K562 (cell line): ENCODE measurements around the gene MSGN1. TPM values are rescaled to one million over a fixed set of nuclear protein-coding genes. Genes with fewer than 3 reads are reported as not detected.

Source experiments
- ATAC-seq: fragments of 200-7000 bp; cut with Tn5 transposase; 3 replicates; pipeline ENCODE4 v1.9.1; 2020; ENCODE audit warnings: moderate library complexity
- BruUV-seq: library from RNA; stranded (reverse); fragments of 400-500 nt; replicated peaks from 2 replicates; lab custom pipeline; 2021; lab: Mats Ljungman, UMichigan
- CTCF ChIA-PET: fragments of 300-600 bp; formaldehyde crosslinking; extraction: SDS; loops from one replicate; lab custom pipeline; 2021; ENCODE audit warnings: low intra/inter-chr PET ratio; lab: Yijun Ruan, JAX
- POLR2A ChIA-PET: fragments of 300-600, 350-650 bp; sonication (Branson Sonifier 250); formaldehyde crosslinking; extraction: SDS; loops from one replicate; lab custom pipeline; 2021; ENCODE audit warnings: antibody characterized with exemption, inconsistent platforms; lab: Yijun Ruan, JAX
- DNase-seq, 4 experiments: peaks; one replicate each; pipeline versions ENCODE4 v3.0.0 to v3.0.0-alpha.2; 2011 to 2018; ENCODE audit warnings: low spot score in 3 of 4, mixed read lengths in 3 of 4; ENCODE audit errors: extremely low read depth in 1 of 4
- FAIRE-seq: peaks from 2 replicates; lab custom pipeline; 2011; peaks lifted over from hg19 to GRCh38; lab: Jason Lieb, UNC
- H2AFZ ChIP-seq: 2 replicates; pipeline ENCODE4 v1.6.0; 2011; ENCODE audit warnings: low read depth, low read length, control low read depth, inconsistent platforms
- H3K27ac ChIP-seq: fragments of 200-600 bp; 3 replicates; pipeline ENCODE4 v1.8.0; 2011; ENCODE audit warnings: low read depth, mild to moderate bottlenecking, control low read depth, inconsistent platforms, low read length, moderate library complexity, mixed read lengths; ENCODE audit errors: extremely low read depth
- H3K27me3 ChIP-seq, 2 experiments: fragments of 300-600 bp in 1 of 2; 2 replicates in 1 of 2; 3 replicates in 1 of 2; pipeline versions ENCODE4 v1.6.0 to v1.8.0; 2011; ENCODE audit warnings: inconsistent platforms in 2 of 2, low read length in 2 of 2, mild to moderate bottlenecking in 1 of 2, mixed read lengths in 1 of 2, moderate library complexity in 1 of 2; ENCODE audit not compliant: control insufficient read depth in 2 of 2, insufficient read depth in 2 of 2
- H3K36me3 ChIP-seq: fragments of 300-600 bp; 3 replicates; pipeline ENCODE4 v1.8.0; 2011; ENCODE audit warnings: mild to moderate bottlenecking, low read length, inconsistent platforms; ENCODE audit not compliant: control insufficient read depth, insufficient read depth
- H3K4me1 ChIP-seq, 2 experiments: fragments of 200-600 bp in 1 of 2; replicated peaks in 1 of 2; 2 replicates in 1 of 2; 3 replicates in 1 of 2; pipeline versions ENCODE4 v1.5.1 to v1.8.0; 2011; ENCODE audit warnings: inconsistent platforms in 2 of 2, low read length in 2 of 2, mild to moderate bottlenecking in 1 of 2, mixed read lengths in 1 of 2, moderate library complexity in 1 of 2; ENCODE audit not compliant: control insufficient read depth in 2 of 2, insufficient read depth in 2 of 2
- H3K4me2 ChIP-seq: 2 replicates; pipeline ENCODE4 v1.6.1; 2011; ENCODE audit warnings: low read length, control low read depth, inconsistent platforms, mixed read lengths; ENCODE audit not compliant: insufficient read depth
- H3K4me3 ChIP-seq: fragments of 200-600 bp; sonication (generic), shearing (Covaris generic); 2 replicates; pipeline ENCODE4 v1.5.1; 2016; ENCODE audit warnings: control low read depth, inconsistent platforms
- H3K79me2 ChIP-seq: fragments of 200-600 bp; 3 replicates; pipeline ENCODE4 v1.8.0; 2011; ENCODE audit warnings: low read length, inconsistent platforms; ENCODE audit not compliant: control insufficient read depth, insufficient read depth
- H3K9ac ChIP-seq, 2 experiments: 2 replicates each; pipeline versions ENCODE4 v1.6.0 to v1.6.1; 2011; ENCODE audit warnings: low read depth in 2 of 2, low read length in 2 of 2, control low read depth in 1 of 2, inconsistent platforms in 1 of 2, mild to moderate bottlenecking in 1 of 2, mixed read lengths in 1 of 2; ENCODE audit not compliant: insufficient read depth in 1 of 2
- H3K9me1 ChIP-seq: one replicate; pipeline ENCODE4 v1.6.0; 2011; ENCODE audit warnings: inconsistent platforms, mild to moderate bottlenecking, low read length, moderate library complexity; ENCODE audit not compliant: control insufficient read depth, insufficient read depth
- H3K9me3 ChIP-seq: replicated peaks from 2 replicates; pipeline ENCODE4 v1.5.1; 2011; ENCODE audit warnings: low read depth, low read length, inconsistent platforms; ENCODE audit not compliant: control insufficient read depth, insufficient read depth
- H4K20me1 ChIP-seq: replicated peaks from 2 replicates; pipeline ENCODE4 v1.6.1; 2011; ENCODE audit warnings: low read length, inconsistent platforms, mixed read lengths; ENCODE audit not compliant: control insufficient read depth, insufficient read depth
- ETS2 ChIP-seq: IDR thresholded peaks from 2 replicates; pipeline ENCODE4 v1.6.1; 2016; ENCODE audit warnings: borderline replicate concordance, missing genetic modification characterization, mild to moderate bottlenecking, moderate library complexity, missing compliant biosample characterization; ENCODE audit not compliant: poor library complexity, severe bottlenecking
- HIVEP1 ChIP-seq: fragments of 250-450 bp; sonication (Bioruptor Pico); IDR thresholded peaks from 2 replicates; pipeline ENCODE4 v1.4.0; 2020; ENCODE audit warnings: mild to moderate bottlenecking
- HLTF ChIP-seq: fragments of 450-650 bp; IDR thresholded peaks from 2 replicates; pipeline ENCODE4 v1.6.1; 2016
- SRF ChIP-seq, 2 experiments: fragments of 250-450, 450-650 bp in 1 of 2; sonication (Bioruptor Pico) in 1 of 2; sonication (generic) in 1 of 2; formaldehyde crosslinking; IDR thresholded peaks; 2 replicates each; pipeline versions ENCODE4 v1.5.0 to v1.5.1; 2020 to 2022; ENCODE audit warnings: mild to moderate bottlenecking in 1 of 2, missing genetic modification reagents in 1 of 2
- SRSF9 ChIP-seq: fragments of 200-400 bp; formaldehyde crosslinking; IDR thresholded peaks from 2 replicates; pipeline ENCODE4 v1.6.1; 2017; ENCODE audit warnings: low read depth, low read length, borderline replicate concordance
- STAT5B ChIP-seq: fragments of 250-450 bp; sonication (Bioruptor Pico); IDR thresholded peaks from 2 replicates; pipeline ENCODE4 v1.8.0; 2021; ENCODE audit warnings: mild to moderate bottlenecking, inconsistent platforms
- ZC3H11A ChIP-seq: IDR thresholded peaks from 2 replicates; pipeline ENCODE4 v1.6.1; 2012; ENCODE audit warnings: low read depth, low read length, improper control_type of control experiment
- ZNF431 ChIP-seq: sonication (generic); formaldehyde crosslinking; IDR thresholded peaks from 2 replicates; pipeline ENCODE4 v1.8.0; 2022; ENCODE audit warnings: mild to moderate bottlenecking, missing genetic modification reagents
- WGBS: fragments of 100-300 bp; shearing (Covaris generic); methylation state at CpG from one replicate; pipeline ENCODE4 v1.1.6; 2016; ENCODE audit warnings: low coverage, mixed read lengths; ENCODE audit not compliant: insufficient coverage; ENCODE audit errors: missing lambda C conversion rate; 5-methylcytosine and 5-hydroxymethylcytosine counted together
- in situ Hi-C: fragments of 300-500 bp; cut with MboI; formaldehyde crosslinking; loops from 4 replicates; pipeline ENCODE4 v1.15.0; 2018; ENCODE audit warnings: inconsistent platforms, mixed read lengths
- intact Hi-C: fragments of 100-400 bp; cut with micrococcal nuclease; formaldehyde crosslinking; loops from 2 replicates; pipeline ENCODE4 v1.14.2; 2022
- polyA plus RNA-seq, 8 experiments: library from polyadenylated mRNA; depleted of rRNA in 4 of 8; stranded (reverse) in 5 of 8; unstranded in 3 of 8; fragments of >200 nt; fragmentation: Nextera tagmentation in 2 of 8; fragmentation: Illumina TruSeq in 1 of 8; extraction: Ambion mirVana in 2 of 8; extraction: Trizol in 1 of 8; gene quantifications; 2 replicates each; pipeline versions ENCODE4 v1.2.1 to v1.2.3, GENCODE V29; 2011 to 2014; ENCODE audit warnings: inconsistent platforms in 1 of 8, missing spikeins in 1 of 8
- total RNA-seq, 7 experiments: library from RNA; depleted of rRNA in 6 of 7; stranded (reverse); fragments of >200 nt in 6 of 7; fragmentation: Illumina TruSeq in 2 of 7; extraction: Trizol in 2 of 7; gene quantifications; 2 replicates each; pipeline versions ENCODE4 v1.2.1 to v1.2.3, GENCODE V29; 2011 to 2021; ENCODE audit warnings: low replicate concordance in 1 of 7
- TF ChIP-seq, protein P1 (sequence below): fragments of 450-650 bp; IDR thresholded peaks from 2 replicates; pipeline ENCODE4 v1.6.1; 2017; ENCODE audit warnings: antibody characterized with exemption
- TF ChIP-seq, protein P2 (sequence below): fragments of 450-650 bp; formaldehyde crosslinking; conservative IDR thresholded peaks from 2 replicates; pipeline ENCODE4 v1.4.0; 2022; ENCODE audit warnings: mild to moderate bottlenecking, missing genetic modification characterization

MSGN1 gene
- total and polyA plus RNA-seq, 9 of the 15 experiments (the other 6 are each of a cell fraction or from before 2014, with no cell fraction given), result not detected

DNA sequence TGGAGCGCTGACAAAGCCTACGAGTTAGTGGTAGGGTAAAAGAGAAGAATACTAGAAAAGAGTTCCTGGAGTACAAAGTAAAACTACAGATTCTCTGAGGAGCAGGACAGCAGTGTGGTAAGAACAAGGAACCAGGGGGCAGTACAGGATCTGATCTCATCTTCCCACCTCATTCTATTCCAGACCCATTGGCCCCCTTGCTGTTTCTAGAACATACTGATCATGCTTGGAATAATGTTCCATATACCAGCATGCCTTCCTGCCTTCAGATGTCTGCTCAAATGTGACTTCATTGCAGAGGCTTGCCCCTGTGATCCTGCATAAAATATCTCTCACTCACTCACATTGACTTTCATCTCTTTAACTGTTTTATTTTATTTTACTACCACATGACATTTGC, 19.3 kb downstream of the MSGN1 start (continued):
- TF ChIP-seq, protein P1, sequence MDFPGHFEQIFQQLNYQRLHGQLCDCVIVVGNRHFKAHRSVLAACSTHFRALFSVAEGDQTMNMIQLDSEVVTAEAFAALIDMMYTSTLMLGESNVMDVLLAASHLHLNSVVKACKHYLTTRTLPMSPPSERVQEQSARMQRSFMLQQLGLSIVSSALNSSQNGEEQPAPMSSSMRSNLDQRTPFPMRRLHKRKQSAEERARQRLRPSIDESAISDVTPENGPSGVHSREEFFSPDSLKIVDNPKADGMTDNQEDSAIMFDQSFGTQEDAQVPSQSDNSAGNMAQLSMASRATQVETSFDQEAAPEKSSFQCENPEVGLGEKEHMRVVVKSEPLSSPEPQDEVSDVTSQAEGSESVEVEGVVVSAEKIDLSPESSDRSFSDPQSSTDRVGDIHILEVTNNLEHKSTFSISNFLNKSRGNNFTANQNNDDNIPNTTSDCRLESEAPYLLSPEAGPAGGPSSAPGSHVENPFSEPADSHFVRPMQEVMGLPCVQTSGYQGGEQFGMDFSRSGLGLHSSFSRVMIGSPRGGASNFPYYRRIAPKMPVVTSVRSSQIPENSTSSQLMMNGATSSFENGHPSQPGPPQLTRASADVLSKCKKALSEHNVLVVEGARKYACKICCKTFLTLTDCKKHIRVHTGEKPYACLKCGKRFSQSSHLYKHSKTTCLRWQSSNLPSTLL, result no peak

DNA sequence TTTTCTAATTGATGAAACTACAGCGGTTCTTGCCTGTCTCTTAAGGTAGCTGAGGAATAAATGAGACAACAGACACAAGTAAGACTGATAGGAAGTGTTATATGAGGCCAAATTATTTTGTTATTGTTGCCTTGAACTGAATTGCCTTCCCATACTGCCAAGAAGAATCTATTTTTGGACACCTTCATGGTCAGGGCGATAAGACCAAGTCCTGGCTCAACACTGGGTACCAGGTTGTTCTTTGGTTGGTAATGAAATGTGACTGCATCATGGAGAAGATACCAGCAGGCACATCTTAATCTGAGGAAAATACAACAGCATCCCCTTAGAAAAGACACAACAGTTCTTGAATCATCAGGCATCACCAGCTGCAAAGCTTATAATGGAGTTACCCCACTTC, 23.7 kb downstream of the MSGN1 start:
- Histone ChIP-seq H3K9me1 (no peaks in the 10 kb centered on the region), H3K9me3 (no peaks in the 10 kb centered on the region), H4K20me1 (no peaks in the 10 kb centered on the region), H3K36me3 (no peaks in the 10 kb centered on the region), H3K4me2 (no peak overlapping the region), H3K27me3 (no peaks in the 10 kb centered on the region), H3K4me3 (no peak overlapping the region), H3K79me2 (no peaks in the 10 kb centered on the region), H2AFZ (no peak overlapping the region), H3K4me1 (no peaks in the 10 kb centered on the region), H3K9ac (no peak overlapping the region), H3K27ac (no peak overlapping the region)
- ChIA-PET CTCF (no interaction called here), POLR2A (no interaction called here)
- FAIRE-seq, result no peak
- BruUV-seq, result no TSS peak
- no peak for DNase-seq
- in situ Hi-C loops (no loop called here), intact Hi-C loops (no loop called here)
- no peak for TF ChIP-seq SRSF9
- no peak for TF ChIP-seq HLTF
- TF ChIP-seq ETS2 (tag), result no peak
- no peak for TF ChIP-seq HIVEP1
- TF ChIP-seq, protein P2, sequence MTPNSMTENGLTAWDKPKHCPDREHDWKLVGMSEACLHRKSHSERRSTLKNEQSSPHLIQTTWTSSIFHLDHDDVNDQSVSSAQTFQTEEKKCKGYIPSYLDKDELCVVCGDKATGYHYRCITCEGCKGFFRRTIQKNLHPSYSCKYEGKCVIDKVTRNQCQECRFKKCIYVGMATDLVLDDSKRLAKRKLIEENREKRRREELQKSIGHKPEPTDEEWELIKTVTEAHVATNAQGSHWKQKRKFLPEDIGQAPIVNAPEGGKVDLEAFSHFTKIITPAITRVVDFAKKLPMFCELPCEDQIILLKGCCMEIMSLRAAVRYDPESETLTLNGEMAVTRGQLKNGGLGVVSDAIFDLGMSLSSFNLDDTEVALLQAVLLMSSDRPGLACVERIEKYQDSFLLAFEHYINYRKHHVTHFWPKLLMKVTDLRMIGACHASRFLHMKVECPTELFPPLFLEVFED (CRISPR knock-in tag), result no peak
- no peak for TF ChIP-seq ZNF431 (CRISPR knock-in tag)
- no peak for TF ChIP-seq SRF (CRISPR knock-in tag; IDR thresholded peaks at IDR 0.05)
- no peak for TF ChIP-seq ZC3H11A
- no peak for TF ChIP-seq STAT5B (CRISPR knock-in tag)
- no peak for ATAC-seq
- 0% methylated on average over 2 of the region's 2 CpGs for WGBS
